Parathyroid adenoma (tissue), 2 donors: Measurements from ENCODE around the gene WDR27.

Source experiments
- H2AFZ ChIP-seq: fragments of 300-600 bp; sonication (generic); one replicate; pipeline ENCODE4 v1.7.0; 2017; ENCODE audit warnings: antibody characterized with exemption, mild to moderate bottlenecking
- H3K27ac ChIP-seq: fragments of 300-600 bp; sonication (generic); one replicate; pipeline ENCODE4 v1.7.0; 2017
- H3K27me3 ChIP-seq: fragments of 300-600 bp; sonication (generic); one replicate; pipeline ENCODE4 v1.7.0; 2017; ENCODE audit warnings: low read length; ENCODE audit not compliant: control insufficient read depth, insufficient read depth
- H3K36me3 ChIP-seq: fragments of 300-600 bp; sonication (generic); one replicate; pipeline ENCODE4 v1.7.0; 2017; ENCODE audit warnings: low read length; ENCODE audit not compliant: control insufficient read depth, insufficient read depth
- H3K4me1 ChIP-seq: fragments of 300-600 bp; sonication (generic); one replicate; pipeline ENCODE4 v1.7.0; 2017; ENCODE audit warnings: control low read depth
- H3K4me2 ChIP-seq: fragments of 300-600 bp; sonication (generic); one replicate; pipeline ENCODE4 v1.7.0; 2017; ENCODE audit warnings: low read length
- H3K4me3 ChIP-seq: fragments of 300-600 bp; sonication (generic); one replicate; pipeline ENCODE4 v1.7.0; 2017; ENCODE audit warnings: low read depth, low read length
- H3K79me2 ChIP-seq: fragments of 300-600 bp; sonication (generic); one replicate; pipeline ENCODE4 v1.7.0; 2017; ENCODE audit warnings: control low read depth
- H3K9ac ChIP-seq: fragments of 300-600 bp; sonication (generic); one replicate; pipeline ENCODE4 v1.7.0; 2017; ENCODE audit warnings: mild to moderate bottlenecking
- H3K9me3 ChIP-seq: fragments of 300-600 bp; sonication (generic); one replicate; pipeline ENCODE4 v1.7.0; 2017; ENCODE audit warnings: low read length; ENCODE audit not compliant: control insufficient read depth
- CTCF ChIP-seq: fragments of 300-600 bp; sonication (generic); IDR thresholded peaks from one replicate; pipeline ENCODE4 v1.7.0; 2017; ENCODE audit warnings: antibody characterized with exemption, mild to moderate bottlenecking
- donor health status: primary hyperparathyroidism.

Gene WDR27

DNA sequence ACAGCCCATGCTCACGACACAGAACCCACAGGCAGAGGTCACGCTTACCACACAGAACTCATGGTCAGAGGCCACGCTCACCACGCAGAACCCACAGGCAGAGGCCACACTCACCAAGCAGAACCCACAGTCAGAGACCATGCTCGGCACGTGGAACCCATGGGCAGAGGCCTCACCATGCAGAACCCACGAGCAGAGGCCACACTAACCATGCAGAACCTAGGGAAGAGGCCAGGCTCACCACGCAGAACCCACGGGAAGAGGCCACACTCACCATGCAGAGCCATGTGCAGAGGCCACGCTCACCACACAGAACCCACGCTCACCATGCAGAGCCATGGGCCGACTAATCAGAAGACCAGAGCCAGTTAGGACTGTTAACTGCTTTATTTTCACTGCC is 245.0 kb downstream of the WDR27 start:
- Histone ChIP-seq H3K4me1 (no peaks in the 10 kb centered on the region), H3K4me2 (no peak overlapping the region), H3K27me3 (no peaks in the 10 kb centered on the region), H3K79me2 (no peaks in the 10 kb centered on the region), H3K9me3 (no peaks in the 10 kb centered on the region), H3K36me3 (no peaks in the 10 kb centered on the region), H3K9ac (no peak overlapping the region), H3K4me3 (no peak overlapping the region), H3K27ac (no peak overlapping the region), H2AFZ (no peak overlapping the region)
- TF ChIP-seq CTCF, result no peak

DNA sequence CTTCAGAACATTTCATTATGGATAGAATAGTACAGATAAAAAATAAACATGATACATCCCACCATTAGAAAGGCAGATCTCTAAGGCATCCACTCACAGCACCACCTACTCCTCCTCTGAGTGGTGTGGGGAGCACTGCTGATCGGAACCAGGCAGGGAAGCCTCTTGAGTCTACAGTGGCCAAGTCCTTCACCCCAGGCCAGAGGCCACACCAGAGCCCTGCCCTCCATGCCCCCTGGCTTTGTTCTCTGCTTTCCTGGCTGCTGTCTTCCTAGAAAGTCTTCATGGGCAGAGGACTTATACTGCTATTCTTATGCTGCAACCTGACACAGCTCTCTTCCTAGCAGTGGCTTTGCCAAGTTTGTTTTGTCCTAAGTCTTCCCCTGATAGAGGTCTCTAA is 246.4 kb downstream of the WDR27 start:
- no peaks in the 10 kb centered on the region for H3K36me3 ChIP-seq
- no peak overlapping the region for H3K9ac ChIP-seq
- H3K9me3 ChIP-seq, result no peaks in the 10 kb centered on the region
- H3K4me3 ChIP-seq, result no peak overlapping the region
- TF ChIP-seq CTCF, result no peak
- no peaks in the 10 kb centered on the region for H3K27me3 ChIP-seq
- no peak overlapping the region for H2AFZ ChIP-seq
- no peaks in the 10 kb centered on the region for H3K79me2 ChIP-seq
- no peaks in the 10 kb centered on the region for H3K4me1 ChIP-seq
- H3K27ac ChIP-seq, result no peak overlapping the region
- H3K4me2 ChIP-seq, result no peak overlapping the region

DNA sequence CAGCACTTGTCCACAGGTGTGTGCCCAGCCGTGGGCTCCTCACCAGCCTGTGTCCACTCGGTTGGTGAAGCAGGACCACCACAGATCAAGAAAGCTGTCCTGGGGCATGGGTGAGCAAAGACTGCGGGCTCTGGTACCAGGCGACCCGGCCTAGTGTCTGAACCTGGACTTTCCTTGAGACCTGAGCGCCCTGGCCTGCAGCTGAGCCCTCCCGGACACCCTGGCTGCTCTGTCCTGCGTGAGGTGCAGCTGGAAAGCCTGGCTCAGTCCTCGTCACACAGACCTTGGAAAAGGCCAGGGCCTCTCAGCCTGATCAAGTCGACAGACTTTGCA is 247.0 kb downstream of the WDR27 start:
- H2AFZ ChIP-seq, result no peak overlapping the region
- no peak overlapping the region for H3K9ac ChIP-seq
- no peaks in the 10 kb centered on the region for H3K36me3 ChIP-seq
- no peaks in the 10 kb centered on the region for H3K27me3 ChIP-seq
- H3K9me3 ChIP-seq, result no peaks in the 10 kb centered on the region
- no peaks in the 10 kb centered on the region for H3K4me1 ChIP-seq
- no peaks in the 10 kb centered on the region for H3K79me2 ChIP-seq
- H3K4me3 ChIP-seq, result no peak overlapping the region
- no peak for TF ChIP-seq CTCF
- no peak overlapping the region for H3K27ac ChIP-seq
- no peak overlapping the region for H3K4me2 ChIP-seq

GRCh38 chr6:169454204-169454871 is 247.5 kb downstream of the WDR27 start:
- no peak overlapping the region for H3K9ac ChIP-seq
- H2AFZ ChIP-seq, result no peak overlapping the region
- H3K4me1 ChIP-seq, result no peaks in the 10 kb centered on the region
- H3K27me3 ChIP-seq, result no peaks in the 10 kb centered on the region
- H3K36me3 ChIP-seq, result no peaks in the 10 kb centered on the region
- no peak for TF ChIP-seq CTCF
- no peaks in the 10 kb centered on the region for H3K9me3 ChIP-seq
- no peak overlapping the region for H3K4me2 ChIP-seq
- no peak overlapping the region for H3K4me3 ChIP-seq
- H3K79me2 ChIP-seq, result no peaks in the 10 kb centered on the region
- H3K27ac ChIP-seq, result no peak overlapping the region

- no peak overlapping the region for H3K27ac ChIP-seq
- H3K4me2 ChIP-seq, result no peak overlapping the region
- H3K4me1 ChIP-seq, result no peaks in the 10 kb centered on the region
- no peak overlapping the region for H3K4me3 ChIP-seq
- no peaks in the 10 kb centered on the region for H3K79me2 ChIP-seq
- H3K9me3 ChIP-seq, result no peaks in the 10 kb centered on the region
- H3K9ac ChIP-seq, result no peak overlapping the region
- no peak overlapping the region for H2AFZ ChIP-seq
- no peaks in the 10 kb centered on the region for H3K27me3 ChIP-seq
- H3K36me3 ChIP-seq, result no peaks in the 10 kb centered on the region
- TF ChIP-seq CTCF, result no peak
These were observed 248.8 kb downstream of the WDR27 start for GRCh38 chr6:169452869-169453620.
